ENCODE results near the gene NDUFA11.

Gene NDUFA11

DNA sequence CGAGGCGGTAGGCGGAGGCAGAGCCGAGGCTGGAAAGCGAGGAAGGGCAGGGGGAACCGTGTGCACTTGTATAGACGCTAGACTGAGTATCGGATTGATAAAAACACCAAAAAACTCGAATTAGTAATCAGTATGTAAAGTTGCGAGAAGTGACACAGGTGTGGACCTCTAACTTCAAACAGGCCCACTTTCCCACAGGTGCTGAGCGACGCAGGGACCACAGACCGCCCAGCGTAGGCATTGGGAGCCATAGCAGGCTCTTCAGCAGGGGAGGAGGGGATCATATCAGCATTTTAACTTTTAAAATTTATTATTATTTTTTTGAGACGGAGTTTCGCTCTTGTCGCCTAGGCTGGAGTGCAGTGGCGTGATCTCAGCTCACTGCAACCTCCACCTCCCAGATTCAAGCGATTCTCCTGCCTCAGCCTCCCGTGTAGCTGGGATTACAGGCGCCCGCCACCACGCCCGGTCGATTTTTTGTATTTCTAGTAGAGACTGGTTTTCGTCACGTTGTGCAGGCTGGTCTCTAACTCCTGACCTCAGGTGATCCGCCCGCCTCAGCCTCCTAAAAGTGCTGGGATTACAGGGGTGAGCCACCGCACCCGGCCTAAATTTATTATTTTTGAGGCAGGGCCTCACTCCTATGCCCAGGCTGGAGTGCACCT is 1.7 kb upstream of the NDUFA11 start:
- DNase-seq = no peak

DNA sequence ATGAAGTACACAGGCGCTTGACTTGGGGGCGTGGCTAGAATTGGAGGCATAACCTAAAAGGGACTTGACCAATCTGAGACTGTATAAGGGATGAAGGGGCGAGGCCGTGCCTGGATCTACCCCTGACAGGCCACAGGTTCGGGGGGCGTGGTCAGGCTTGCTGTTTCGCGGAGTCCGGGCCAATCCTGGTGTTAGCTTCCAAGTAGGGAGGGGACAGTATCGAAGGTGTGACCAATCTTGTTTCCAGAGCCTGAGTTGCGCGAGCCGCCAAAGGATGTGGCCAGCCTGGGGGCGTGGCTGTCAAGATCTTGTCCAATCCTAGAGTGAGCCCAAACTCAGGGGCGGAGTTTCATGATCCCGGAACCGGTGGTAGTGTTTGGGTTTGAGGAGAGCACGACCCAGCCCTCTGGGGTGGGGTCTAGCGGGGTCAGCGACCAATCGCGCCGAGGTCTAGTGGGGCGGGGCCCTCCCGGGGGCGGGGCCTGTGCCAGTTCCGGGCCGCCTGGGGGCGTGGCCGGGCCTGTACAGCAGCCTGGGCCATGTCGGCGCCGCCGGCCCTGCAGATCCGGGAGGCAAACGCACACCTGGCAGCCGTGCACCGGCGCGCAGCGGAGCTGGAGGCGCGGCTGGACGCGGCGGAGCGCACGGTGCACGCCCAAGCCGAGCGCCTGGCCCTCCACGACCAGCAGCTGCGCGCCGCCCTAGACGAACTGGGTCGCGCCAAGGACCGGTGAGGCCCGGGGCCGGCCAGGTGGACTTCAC is 943 bp upstream of the NDUFA11 start, which contains the start of gene VMAC:
TSS of gene VMAC (plus strand) at position 521 of the 762 bp plus-strand sequence. CDS start at position 540, 19 bp downstream.
- DNase-seq = peak; percentile 98 to 100 (median 100)

- no peak for DNase-seq
Measured at GRCh38 chr19:5903056-5903623, 450 bp downstream of the NDUFA11 start.

- DNase-seq = no peak
Measured at GRCh38 chr19:5900976-5901375, 2.6 kb downstream of the NDUFA11 start.

DNA sequence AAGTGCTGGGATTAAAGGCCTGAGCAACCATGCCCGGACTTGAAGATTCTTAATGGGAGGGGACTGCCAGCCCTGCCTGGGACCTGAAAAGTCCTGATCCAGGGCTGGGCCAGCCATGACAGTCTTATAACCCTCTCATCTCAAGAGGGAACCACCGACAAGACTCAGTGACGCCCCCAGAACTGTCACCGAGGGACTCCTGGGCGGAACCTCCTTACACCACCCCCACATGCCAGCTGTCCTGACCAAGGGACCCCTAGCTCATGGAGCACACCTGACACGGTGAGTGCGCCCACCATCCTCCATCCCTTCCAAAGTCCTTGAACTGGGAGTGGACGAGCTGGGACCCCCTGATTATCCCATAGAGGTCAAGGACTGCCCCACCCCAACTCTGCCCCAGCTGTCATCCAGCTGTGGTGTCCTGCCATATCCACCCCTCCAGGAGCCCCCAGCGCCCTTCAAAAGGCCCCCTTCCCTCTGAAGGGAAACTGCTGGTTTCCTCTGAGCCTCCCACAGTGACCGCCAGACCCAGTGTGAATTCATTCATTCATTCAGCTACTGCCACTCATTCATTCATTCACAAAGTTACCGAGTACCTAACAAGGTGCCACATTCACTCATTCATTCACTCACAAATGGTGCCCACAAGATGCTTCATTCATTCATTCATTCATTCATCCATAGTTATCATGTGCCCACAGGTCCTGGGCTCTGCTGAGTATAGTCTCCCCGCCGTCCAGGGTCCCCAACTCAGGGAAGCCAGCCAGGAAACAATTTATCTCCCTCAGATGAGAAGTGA is 3.7 kb downstream of the NDUFA11 start:
- DNase-seq = no peak

DNA sequence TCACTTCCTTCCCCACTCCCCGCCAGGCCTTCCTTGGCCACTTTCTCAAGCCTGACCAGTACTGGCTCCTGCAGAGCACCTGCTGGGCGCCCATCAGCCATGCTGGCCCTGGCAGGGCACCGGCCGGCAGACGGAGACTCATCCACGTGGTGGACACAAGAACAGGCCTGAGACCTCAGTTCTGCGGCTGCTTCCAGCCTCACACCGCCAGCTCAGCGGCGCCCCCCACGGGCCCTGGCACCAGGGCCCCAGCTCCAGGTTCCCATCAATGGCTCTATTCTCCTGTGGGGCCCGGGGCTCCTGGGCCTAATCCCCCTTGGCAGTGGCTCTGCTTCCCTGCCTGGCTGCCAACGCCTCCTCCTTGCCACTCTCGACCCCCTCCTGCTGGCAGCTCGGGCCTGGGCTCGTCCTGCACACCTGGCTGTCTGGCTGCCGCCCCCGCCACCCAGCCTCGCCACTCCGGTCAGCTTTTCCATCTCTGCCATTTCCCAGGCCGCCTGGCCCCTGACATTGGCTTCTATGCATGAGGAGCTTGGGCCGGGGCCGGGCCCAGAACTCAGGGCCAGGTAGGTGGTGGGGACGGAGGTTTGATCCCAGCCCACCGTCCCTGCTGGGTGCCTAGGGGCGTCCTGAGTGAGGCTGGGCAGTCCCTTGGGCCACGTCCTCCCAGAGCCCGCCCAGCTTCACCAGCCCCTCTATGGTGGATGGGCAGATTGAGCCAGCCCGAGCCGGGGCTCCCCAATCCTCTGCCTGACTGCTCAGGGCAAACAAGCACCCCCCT is 6.2 kb downstream of the NDUFA11 start:
- no peak for DNase-seq

DNA sequence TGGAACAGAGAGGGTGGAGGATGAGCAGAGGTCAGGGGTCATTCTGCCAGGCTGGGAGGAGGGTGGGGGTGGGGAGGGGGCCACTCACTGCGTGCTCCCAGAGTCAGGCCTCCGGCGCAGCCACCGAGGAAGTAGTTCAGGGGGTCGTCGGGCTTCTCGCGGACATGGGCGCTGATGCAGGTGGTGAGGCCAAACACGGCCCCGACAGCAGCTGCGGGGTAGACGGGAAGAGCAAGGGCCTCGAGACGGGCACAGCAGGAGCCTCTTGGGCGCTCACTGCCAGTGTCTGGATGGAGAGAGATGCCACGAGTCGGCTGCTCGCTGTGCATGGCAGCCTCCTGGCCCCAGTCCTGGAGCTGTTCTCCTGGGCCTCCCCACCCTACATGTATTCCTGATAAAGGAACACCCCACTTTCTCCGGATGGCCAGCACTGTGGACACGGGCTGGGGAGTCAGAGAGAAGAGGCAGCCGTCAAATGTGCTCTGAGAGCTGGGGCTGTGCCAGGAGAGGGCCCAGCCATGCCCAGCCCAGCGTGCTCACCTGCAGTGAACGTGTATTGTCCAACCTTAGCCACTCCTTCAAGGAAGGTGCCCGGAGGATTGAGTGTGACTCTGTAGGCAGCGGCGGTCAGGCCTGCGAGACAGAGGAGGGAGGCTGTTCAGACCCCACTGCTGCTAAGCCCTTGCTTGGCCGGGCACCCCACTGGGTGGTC is 7.1 kb downstream of the NDUFA11 start:
- no peak for DNase-seq

GRCh38 chr19:5895890-5896289 is 7.7 kb downstream of the NDUFA11 start:
- no peak for DNase-seq

- DNase-seq = no peak
Measured at GRCh38 chr19:5895409-5895808, 8.2 kb downstream of the NDUFA11 start.

DNA sequence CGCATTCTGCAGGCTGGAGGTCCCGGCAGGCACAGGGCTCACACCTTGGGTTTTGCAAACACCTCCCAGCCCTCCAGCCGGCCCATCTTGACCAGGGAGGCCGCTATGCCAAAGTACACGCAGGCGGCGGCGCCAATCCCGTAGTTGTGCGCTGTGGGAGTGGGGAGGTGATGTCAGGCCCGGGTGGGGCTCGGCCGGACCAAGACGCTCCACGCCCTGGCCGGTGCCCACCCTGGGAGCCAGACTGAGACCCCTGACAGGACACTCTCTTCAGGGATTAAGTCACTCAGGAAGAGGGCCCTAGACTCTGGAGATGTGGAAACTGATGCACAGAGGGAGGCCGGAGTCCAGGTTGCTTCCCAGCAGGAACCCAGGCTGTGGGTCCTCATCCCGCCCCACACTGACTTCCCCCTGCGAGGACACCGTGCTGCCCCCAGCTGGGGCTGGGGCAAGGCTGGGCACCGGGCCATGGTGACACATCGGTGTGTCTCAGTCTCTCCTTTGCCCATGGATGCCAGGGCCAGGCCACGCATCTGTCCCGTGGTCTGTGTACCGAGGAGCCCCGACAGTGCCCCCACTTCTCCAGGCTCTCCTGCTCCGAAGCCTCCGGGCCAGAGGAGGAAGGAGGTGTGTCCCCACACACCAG is 8.8 kb downstream of the NDUFA11 start:
- no peak for DNase-seq

DNA sequence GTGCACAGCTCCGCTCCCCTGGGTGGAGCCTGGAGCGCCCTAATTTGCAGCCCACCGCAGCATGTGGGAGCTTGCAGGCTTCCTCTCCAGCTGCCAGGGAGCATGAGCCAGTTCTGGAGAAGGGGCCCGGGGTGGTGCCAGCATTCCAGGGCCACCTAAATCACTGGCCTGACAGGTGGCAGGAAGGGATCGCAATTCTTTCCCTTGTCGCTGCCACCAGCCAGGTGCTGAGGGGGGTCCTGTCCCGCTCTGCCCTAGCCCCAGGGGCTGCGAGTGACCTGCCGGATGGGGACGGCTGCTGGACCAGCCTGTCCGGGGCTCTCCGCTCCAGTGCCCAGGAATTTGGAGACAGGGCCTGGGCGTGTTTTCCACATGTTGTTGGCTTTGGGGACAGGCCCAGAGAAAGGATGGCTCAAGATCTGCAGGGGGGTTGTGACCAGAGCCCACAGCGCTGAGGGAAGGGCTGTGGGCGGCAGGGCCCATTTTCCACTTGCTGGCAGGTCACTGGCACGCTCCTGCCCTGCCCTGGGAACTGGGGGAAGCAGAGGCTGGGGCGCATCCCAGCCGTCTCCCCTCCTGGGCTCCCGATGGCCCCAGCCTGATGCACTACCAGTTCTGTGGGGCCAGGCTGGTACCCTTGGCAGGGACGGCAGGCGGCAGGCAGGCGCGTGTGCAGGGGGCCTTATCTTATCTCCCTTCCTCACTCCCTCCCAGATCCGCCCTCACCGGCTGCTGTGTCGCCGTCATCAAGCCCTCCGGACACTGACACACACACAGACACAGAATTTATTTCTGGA is 9.5 kb downstream of the NDUFA11 start:
- no peak for DNase-seq

- no peak for DNase-seq
Measured at GRCh38 chr19:5893296-5893903, 10.2 kb downstream of the NDUFA11 start.

DNA sequence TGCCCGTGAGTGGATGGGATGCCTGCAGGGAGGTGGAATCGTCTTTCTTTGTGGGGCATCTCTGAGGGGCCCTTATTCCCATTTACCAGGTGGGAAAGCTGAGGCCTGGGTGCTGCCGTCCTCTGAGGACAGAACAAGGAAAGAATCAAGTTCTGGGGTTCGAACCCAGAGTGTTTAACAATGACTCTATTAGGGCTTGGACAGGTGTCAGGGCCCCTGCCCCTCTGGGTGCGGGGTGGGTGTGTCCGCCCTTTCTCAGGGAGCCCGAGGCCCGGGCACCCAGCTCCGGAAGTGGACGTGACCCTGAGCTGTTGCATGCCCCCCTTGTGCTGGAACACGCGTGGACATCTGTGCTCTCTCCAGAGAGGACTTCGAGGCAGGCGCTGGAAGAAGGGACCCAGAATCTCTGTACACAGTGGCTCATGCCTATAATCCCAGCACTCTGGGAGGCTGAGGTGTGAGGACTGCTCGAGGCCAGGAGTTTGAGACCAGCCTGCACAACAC is 10.8 kb downstream of the NDUFA11 start:
- no peak for DNase-seq

DNA sequence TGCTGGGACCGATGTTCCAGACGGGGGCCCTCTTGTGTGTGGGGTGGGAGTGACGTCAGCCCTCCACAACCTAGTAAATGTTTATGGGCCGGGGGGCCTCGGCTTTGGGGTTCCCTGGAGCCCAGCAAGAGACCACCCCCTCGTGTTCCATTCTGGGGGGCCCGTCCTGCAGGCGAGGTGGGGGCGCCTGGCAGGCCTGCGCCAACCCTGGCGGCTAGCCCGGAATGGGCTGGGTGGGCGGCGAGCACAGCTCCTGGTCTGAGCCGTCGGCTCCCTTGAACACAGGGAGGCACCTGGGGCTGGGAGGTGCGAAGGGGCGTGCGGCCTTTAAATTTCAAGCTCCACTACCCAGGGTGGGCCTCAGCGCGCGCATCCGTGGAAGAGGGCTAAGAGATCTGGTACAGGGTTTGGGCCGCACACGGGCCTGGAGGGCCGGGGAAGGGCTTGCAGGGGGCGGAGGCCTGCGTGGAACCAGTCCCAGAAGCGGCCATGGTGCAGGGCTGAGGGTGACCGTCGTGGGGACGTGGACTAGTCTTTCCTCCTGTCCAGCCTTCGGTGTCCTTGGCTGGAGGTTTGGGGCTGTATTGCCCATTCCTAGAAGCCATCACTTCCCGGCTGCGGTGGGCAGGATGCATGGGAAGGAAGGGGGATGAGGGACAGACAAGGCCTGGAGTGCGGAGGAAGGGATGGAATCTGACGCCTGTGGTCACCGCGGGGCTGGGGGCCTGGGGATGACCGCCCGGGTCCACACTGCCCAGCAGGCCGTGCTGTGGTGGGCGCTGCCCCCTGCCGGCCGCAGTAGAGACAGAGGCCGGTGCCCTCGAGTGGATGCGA is 11.4 kb downstream of the NDUFA11 start:
- peak in 2 of 3 experiments; percentile 28 to 39 for DNase-seq

GRCh38 chr19:5891572-5891937 is 12.0 kb downstream of the NDUFA11 start:
- DNase-seq = peak in 1 of 3 experiments; percentile 27

GRCh38 chr19:5890099-5890498 is 13.5 kb downstream of the NDUFA11 start:
- no peak for DNase-seq

- no peak for DNase-seq
Measured at GRCh38 chr19:5889288-5889971, 14.2 kb downstream of the NDUFA11 start.
